DMS53 treated with DMSO at 0.1 percent for 48 hours (cell line): ENCODE measurements around the gene NCKAP5L.
"Not testable (repeated sequence)": the region's sequence is repeated elsewhere in the genome, so short reads cannot be mapped to it uniquely, and the experiment has no call there.

Experiments used
- DNase-seq: peaks from one replicate; lab custom pipeline; 2025; ENCODE audit not compliant: unreplicated experiment; lab: John Stamatoyannopoulos, UW

The NCKAP5L gene

GRCh38 chr12:49784756-49785409 lies 43.3 kb downstream of the NCKAP5L start:
- no peak for DNase-seq

- DNase-seq = no peak
Observed at GRCh38 chr12:49783917-49784676, 44.1 kb downstream of the NCKAP5L start.

DNA sequence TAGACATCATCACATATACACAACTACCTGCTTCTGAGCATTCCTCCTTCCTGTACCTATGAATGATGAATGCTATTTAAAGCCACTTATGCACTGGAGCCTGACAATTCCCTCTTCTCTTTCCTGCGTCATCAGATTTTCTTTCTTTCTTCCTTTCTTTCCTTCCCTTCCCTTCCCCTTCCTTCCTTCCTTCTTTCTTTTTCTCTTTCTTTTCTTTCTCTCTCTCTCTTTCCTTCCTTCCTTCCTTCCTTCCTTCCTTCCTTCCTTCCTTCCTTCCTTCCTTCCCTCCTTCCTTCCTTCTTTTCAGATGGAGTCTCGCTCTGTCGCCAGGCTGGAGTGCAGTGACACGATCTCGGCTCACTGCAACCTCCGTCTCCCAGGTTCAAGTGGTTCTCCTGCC lies 47.3 kb downstream of the NCKAP5L start:
- DNase-seq = not testable (repeated sequence)

DNA sequence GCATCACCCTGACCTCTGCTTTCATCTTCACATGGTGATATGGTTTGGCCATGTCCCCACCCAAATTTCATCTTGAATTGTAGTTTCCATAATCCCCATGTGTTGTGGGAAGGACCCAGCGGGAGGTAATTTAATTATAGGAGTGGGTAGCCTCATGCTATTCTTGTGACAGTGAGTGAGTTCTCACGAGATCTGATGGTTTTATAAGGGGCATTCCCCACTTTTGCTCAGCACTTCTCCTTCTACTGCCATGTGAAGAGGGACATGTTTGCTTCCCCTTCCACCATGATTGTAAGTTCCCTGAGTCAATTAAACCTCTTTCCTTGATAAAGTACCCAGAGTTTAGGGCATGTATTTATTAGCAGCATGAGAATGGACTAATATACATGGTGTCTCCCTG lies 48.6 kb downstream of the NCKAP5L start:
- DNase-seq = no peak

GRCh38 chr12:49777800-49778748 lies 50.1 kb downstream of the NCKAP5L start:
- DNase-seq = peak; percentile 49

GRCh38 chr12:49777341-49777740 lies 50.9 kb downstream of the NCKAP5L start:
- no peak for DNase-seq

- DNase-seq = no peak
Observed at GRCh38 chr12:49776858-49777257, 51.4 kb downstream of the NCKAP5L start.

- peak; percentile 39 for DNase-seq
Observed at GRCh38 chr12:49776413-49776812, 51.8 kb downstream of the NCKAP5L start.

DNA sequence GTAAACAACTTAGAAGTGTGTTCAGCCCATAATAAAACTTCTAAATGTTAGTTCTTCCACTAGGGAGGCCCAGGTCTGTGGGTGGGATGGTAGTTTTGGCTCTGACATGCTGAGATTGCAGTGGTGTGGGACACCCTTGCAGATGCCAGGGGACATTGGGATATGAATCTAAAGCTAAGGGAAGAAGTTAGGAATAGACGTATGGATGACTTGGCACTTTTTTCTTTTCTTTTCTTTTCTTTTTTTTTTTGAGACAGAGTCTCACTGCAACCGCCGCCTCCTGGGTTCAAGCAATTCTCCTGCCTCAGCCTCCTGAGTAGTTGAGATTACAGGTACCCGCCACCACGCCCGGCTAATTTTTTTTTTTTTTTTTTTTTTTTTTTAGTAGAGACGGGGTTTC lies 55.1 kb downstream of the NCKAP5L start:
- not testable (repeated sequence) for DNase-seq

DNA sequence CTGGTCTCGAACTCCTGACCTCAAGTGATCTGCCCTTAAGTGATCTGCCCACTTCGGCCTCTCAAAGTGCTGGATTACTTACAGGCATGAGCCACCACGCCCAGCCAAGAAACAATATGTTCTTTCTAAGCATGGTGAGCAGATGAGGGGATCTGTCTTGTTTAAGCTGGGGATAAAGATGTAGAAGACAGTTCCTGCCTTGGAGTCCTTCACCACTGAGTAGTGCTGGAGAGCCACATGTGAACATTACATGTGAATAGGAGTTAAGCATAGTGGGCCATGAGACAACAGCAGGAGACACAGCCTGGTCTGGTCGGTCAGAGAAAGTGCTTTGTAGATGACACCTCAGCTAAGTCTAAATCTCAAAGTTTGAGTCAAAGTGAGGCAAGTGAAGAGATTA lies 60.9 kb downstream of the NCKAP5L start:
- DNase-seq = no peak

- no peak for DNase-seq
Observed at GRCh38 chr12:49766115-49766455, 62.1 kb downstream of the NCKAP5L start.

DNA sequence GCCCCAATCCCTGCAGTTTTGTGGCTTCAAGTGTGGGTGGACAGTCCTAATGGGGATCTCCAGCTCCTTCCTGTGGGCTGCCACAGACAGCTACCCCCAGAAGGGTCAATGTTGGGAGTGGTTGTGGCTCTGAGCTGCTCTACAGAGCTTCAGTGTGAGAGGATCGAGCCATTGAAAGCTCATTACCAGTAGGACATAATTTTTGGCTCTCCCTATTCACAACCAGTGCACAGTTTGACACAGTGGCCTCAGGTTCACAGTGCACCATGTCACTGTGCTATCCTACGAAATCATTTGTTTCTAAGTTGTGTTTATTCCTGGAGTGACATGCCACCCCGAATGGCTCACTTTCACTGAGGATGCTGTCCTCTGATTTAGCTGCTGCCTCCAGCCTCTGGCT lies 64.1 kb downstream of the NCKAP5L start:
- DNase-seq = no peak

GRCh38 chr12:49763006-49763591 lies 65.1 kb downstream of the NCKAP5L start:
- DNase-seq = no peak

DNA sequence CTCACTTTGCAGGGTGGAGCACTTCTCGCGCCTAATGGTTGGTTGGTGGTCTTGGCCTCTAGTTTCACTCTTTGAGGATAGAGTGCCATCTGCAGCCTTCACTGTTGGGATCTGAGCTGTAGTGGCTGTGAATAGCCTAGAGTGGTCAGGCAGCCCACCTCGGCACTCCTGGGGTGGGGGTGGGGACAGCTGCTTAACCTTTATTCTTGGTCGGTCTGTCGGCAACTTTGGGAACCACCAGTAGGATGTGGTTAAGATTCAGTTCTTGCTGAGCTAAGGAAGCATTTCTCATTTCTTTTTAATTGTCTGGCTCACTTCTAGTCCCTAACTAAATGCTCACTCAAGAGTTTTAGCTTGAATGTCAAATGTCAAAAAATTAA lies 65.8 kb downstream of the NCKAP5L start:
- DNase-seq = no peak

DNA sequence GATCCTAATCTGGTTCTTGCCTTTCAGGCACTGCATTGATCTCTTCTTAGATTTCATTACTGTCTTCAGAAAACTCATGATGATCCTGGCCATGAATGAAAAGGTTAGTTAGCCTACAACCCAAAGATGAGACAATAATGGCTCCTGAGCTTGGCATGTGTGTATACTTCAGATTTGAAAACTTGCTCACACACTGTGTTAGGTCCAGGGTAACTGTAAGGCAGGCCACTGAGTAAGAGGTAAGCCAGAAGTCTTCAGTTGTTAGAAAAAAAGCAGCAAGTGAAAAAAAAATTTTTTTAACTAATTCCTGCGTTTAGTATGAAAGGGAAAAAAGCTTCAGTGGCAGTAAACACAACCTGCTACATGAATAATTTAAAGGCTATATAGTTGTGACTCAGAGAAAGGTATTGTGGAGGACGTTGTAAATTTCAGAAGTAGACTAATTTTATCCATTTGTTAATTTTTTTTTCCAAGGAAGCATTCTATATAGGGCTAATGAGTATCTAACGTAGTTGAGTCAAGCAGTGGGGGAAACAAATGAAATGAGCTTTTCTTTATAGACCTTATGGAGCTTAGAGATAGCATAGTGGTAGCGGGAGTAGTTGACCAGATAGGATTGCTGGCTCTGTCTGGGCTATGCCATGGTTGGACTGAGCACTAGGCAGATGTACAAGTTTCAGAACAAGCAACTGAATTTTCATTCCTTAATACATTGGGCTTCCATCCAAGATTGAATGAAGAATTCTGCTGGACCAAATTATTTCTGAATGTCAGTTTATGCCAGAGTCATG lies 66.3 kb downstream of the NCKAP5L start:
- no peak for DNase-seq

DNA sequence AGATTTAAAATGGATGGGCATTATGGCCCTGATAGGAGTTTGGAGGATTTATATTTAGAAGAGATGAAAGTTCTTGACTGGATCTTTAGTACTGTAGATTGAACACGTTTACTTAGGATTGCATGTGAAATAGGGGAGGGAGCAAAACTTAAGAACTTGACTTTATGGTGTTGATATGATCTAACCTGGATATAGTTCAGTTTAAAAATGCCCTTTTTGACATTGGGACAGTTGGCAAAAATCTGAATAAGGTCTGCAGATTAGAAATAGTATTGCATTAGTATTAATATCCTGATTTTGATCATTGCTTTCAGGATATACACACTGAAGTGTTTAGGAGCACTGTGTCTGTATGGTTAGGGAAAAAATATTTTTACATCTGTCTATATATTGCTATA lies 77.2 kb downstream of the NCKAP5L start:
- no peak for DNase-seq

DNA sequence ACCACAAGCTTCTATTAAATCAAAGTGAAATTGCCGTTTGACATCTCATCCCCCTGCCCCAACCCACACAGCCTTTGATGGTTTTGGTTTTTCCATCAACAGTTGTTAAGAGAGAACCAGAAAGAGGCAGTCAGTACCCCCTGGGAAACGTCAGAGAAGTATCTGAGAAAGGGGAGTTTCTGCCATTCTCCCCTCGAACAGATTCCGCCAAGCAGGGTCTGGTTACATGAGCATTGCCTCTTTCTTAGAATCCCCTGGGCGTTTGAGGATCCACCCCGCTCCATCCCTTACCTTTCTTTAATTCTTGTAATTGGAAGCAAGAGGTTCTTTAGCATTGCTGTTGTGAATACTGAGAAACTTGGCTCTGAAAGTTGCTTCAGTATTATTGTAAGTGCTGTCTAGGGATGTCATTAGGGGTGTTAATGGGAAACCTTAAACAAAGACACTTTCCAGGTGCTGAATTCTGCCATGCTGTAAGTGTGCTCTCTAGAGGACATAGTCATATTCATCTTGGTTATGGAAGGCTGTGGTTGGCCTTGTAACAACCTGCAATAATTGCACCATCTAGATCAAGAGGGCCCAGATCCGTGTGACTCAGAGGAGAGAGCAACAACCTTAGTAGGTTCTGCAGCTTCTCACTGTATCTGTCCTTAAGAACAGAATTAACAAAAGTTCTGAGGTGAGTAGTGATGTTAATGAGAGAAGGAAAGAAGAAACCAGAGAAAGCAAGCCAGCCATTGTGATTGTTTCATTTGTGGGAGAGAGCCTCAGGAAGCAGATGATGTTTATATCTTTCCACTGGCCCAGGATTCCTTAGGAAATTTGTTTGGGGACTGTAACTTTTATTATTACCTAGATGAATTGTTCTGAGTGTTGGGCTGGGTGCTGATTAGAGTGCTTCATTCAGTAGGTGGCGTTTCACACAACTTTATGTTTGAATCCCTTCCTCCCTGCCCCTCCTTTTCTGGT lies 77.9 kb downstream of the NCKAP5L start:
- no peak for DNase-seq

- DNase-seq = no peak
Observed at GRCh38 chr12:49748800-49749199, 79.4 kb downstream of the NCKAP5L start.

DNA sequence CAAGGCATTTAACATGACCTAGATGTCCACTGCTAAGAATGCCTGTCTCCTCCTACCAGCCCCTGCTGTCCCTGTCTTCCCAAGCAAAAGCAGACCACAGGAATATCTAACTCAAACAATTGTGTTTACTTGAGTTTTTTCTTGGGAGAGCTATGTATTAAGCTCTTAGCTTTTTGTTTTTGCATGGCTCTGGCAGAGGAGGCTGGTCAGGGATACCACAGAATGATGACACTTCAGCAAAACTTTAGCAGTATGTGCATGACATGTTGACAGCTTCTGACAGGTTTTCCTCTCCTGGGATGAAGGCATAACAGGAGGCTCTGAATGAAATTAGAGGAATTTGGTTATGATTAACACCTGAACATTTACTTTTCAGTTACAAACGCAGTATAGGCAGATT lies 79.9 kb downstream of the NCKAP5L start:
- DNase-seq = no peak
